Measurements from ENCODE around the gene RSF1.
"Not testable (repeated sequence)": the region's sequence is repeated elsewhere in the genome, so short reads cannot be mapped to it uniquely, and the experiment has no call there.

- TF ChIP-seq CTCF, POLR2A, EP300 (IDR thresholded peaks at IDR 0.05): not testable (repeated sequence)
Observed at GRCh38 chr11:77861444-77861843, 40.9 kb upstream of the RSF1 start.
